Osteoblast (primary cell): Measurements from ENCODE around the gene AMER3. TPM values are rescaled to one million over a fixed set of nuclear protein-coding genes. Genes with fewer than 3 reads are reported as not detected.

Source experiments
- DNase-seq: peaks from one replicate; pipeline ENCODE4 v3.0.0; 2011; ENCODE audit warnings: low spot score, mixed read lengths; ENCODE audit not compliant: insufficient read length; ENCODE audit errors: missing footprints
- H2AFZ ChIP-seq: 2 replicates; pipeline ENCODE4 v1.6.0; 2011; ENCODE audit warnings: mild to moderate bottlenecking, low read length
- H3K27ac ChIP-seq: 2 replicates; pipeline ENCODE4 v1.5.1; 2011; ENCODE audit warnings: mild to moderate bottlenecking, low read depth, low read length, moderate library complexity
- H3K27me3 ChIP-seq: 2 replicates; pipeline ENCODE4 v1.6.0; 2012; ENCODE audit warnings: mild to moderate bottlenecking, control low read depth, inconsistent platforms, low read length, moderate library complexity; ENCODE audit not compliant: insufficient read depth
- H3K36me3 ChIP-seq: 2 replicates; pipeline ENCODE4 v1.5.1; 2011; ENCODE audit warnings: mild to moderate bottlenecking, low read length, control low read depth, moderate library complexity; ENCODE audit not compliant: insufficient read depth
- H3K4me1 ChIP-seq: 2 replicates; pipeline ENCODE4 v1.5.1; 2011; ENCODE audit warnings: mild to moderate bottlenecking, low read length, control low read depth, moderate library complexity; ENCODE audit not compliant: insufficient read depth
- H3K4me2 ChIP-seq: 2 replicates; pipeline ENCODE4 v1.6.0; 2011; ENCODE audit warnings: mild to moderate bottlenecking, low read length; ENCODE audit not compliant: insufficient read depth
- H3K4me3 ChIP-seq: fragments of 200-600 bp; sonication (generic); 3 replicates; pipeline ENCODE4 v1.5.1; 2012; ENCODE audit warnings: mild to moderate bottlenecking, low read length, inconsistent platforms; ENCODE audit not compliant: insufficient read depth
- H3K79me2 ChIP-seq: 2 replicates; pipeline ENCODE4 v1.6.0; 2012; ENCODE audit warnings: mild to moderate bottlenecking, low read length, control low read depth, inconsistent platforms; ENCODE audit not compliant: insufficient read depth
- H3K9me3 ChIP-seq: 2 replicates; pipeline ENCODE4 v1.5.1; 2011; ENCODE audit warnings: low read depth, low read length, control low read depth
- H4K20me1 ChIP-seq: 2 replicates; pipeline ENCODE4 v1.6.0; 2012; ENCODE audit warnings: mild to moderate bottlenecking, low read length, control low read depth; ENCODE audit not compliant: insufficient read depth
- total RNA-seq: library from RNA; depleted of rRNA; stranded (reverse); fragments of >200 nt; gene quantifications from 2 replicates; pipeline ENCODE4 v1.2.3, GENCODE V29; 2012
- TF ChIP-seq, protein P1 (sequence below): IDR thresholded peaks from 2 replicates; pipeline ENCODE4 v1.5.1; 2011; ENCODE audit warnings: mild to moderate bottlenecking, low read depth, low read length, moderate library complexity; ENCODE audit errors: extremely low read depth

AMER3 gene
- total RNA-seq, 1 donor, result not detected

DNA sequence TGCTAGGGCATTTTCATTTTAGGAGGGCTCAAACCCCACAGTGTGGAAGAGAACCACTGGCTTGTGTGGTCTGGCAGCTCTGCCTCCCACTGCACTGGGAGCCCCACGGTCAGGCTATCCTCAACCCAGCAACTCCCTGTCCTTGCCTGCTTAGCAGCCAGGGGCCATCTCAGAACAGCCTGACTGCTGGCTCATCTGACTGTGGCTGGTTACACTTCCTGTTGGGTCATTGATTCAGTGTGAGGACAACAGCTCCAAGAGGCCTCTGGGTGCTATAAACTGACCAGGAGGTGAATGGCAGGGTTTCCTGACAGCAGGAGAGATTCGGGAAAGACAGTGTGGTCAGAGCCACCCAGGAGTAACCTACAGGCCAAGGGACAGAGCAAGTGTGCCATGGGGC, 40.1 kb downstream of the AMER3 start:
- H2AFZ ChIP-seq, result no peak overlapping the region
- H3K9me3 ChIP-seq, result no peaks in the 10 kb centered on the region
- TF ChIP-seq, protein P1, sequence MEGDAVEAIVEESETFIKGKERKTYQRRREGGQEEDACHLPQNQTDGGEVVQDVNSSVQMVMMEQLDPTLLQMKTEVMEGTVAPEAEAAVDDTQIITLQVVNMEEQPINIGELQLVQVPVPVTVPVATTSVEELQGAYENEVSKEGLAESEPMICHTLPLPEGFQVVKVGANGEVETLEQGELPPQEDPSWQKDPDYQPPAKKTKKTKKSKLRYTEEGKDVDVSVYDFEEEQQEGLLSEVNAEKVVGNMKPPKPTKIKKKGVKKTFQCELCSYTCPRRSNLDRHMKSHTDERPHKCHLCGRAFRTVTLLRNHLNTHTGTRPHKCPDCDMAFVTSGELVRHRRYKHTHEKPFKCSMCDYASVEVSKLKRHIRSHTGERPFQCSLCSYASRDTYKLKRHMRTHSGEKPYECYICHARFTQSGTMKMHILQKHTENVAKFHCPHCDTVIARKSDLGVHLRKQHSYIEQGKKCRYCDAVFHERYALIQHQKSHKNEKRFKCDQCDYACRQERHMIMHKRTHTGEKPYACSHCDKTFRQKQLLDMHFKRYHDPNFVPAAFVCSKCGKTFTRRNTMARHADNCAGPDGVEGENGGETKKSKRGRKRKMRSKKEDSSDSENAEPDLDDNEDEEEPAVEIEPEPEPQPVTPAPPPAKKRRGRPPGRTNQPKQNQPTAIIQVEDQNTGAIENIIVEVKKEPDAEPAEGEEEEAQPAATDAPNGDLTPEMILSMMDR, result no peak
- no peaks in the 10 kb centered on the region for H3K36me3 ChIP-seq
- DNase-seq, result no peak
- no peaks in the 10 kb centered on the region for H4K20me1 ChIP-seq
- no peak overlapping the region for H3K27ac ChIP-seq
- no peak overlapping the region for H3K4me3 ChIP-seq
- H3K4me2 ChIP-seq, result no peak overlapping the region
- H3K27me3 ChIP-seq, result no peaks in the 10 kb centered on the region
- no peaks in the 10 kb centered on the region for H3K4me1 ChIP-seq
- H3K79me2 ChIP-seq, result no peaks in the 10 kb centered on the region

DNA sequence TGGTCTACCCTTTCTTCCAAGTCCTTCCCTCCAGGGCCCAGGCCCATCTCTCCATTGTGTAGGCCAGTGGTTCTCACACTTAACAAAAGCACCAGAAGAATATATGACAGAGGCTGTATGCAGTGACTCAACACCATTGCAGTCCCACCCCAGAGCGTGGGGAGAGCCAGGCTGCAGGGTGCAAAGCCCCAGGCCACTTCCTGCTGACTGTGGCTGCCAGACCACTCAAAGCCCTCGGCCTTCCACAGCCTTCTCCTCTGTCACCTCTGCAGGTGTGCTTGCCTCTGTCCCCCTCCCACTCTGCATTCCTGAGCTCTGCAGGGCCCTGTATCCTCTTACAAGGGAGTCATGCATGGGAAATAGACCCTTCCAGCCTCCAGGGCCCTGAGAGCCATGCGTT, 41.0 kb downstream of the AMER3 start:
- Histone ChIP-seq H3K4me1 (no peaks in the 10 kb centered on the region), H3K4me2 (no peak overlapping the region), H3K27me3 (no peaks in the 10 kb centered on the region), H4K20me1 (no peaks in the 10 kb centered on the region), H3K27ac (no peak overlapping the region), H3K4me3 (no peak overlapping the region), H3K36me3 (no peaks in the 10 kb centered on the region), H3K9me3 (no peaks in the 10 kb centered on the region), H3K79me2 (no peaks in the 10 kb centered on the region), H2AFZ (no peak overlapping the region)
- DNase-seq, result no peak
- TF ChIP-seq, protein P1, result no peak

DNA sequence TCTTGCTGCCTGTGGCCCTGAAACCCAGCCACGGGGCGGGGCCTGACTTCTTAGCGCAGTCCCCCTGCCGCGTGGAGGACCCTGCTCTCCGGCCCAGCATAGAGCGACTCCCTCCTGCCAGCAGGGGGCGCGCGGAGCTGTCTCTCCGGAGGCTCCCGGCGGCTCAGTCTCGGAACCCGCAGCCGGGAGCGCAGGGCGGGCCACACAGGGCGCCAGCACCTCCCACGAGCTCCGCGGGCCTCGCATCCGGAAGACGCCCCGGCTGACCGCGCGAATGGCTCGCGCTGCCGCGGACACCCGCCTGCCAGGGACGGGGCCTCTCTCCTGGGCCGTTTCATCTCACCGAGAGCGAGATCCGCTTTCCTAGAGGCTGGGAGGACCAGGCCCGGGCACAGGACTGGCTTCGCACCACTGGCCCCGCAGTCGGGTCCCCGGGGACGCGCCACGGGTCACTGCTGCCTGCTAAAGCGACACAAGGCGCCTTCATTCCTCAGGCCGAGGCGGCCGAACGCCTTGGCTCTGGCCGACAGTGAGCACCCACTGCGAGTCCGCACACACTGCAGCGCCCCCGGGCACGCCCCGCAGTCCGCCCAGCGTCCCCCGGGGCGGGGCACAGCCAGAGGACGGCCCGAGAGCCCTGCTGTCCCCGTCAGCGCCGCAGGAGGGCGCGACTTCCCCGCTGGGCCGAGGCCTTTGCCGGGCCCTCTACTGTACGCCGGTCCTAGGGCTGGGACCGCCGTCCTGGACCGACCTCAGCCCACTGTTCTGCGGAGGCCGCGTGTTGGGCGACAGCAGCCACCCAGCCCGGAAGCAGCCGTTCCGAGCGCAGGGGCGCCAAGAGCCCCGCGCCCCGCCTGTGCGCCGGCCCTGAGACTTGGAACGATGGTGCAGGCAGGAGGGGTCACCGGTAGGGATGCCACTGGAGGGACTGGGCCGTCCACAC, 42.4 kb downstream of the AMER3 start:
- Histone ChIP-seq H3K4me1 (no peaks in the 10 kb centered on the region), H3K27me3 (no peaks in the 10 kb centered on the region), H4K20me1 (no peaks in the 10 kb centered on the region), H3K27ac (no peak overlapping the region), H3K4me3 (peak overlapping the region; percentile 85), H3K4me2 (peak overlapping the region; percentile 94), H2AFZ (peak overlapping the region; percentile 97), H3K36me3 (no peaks in the 10 kb centered on the region), H3K9me3 (no peaks in the 10 kb centered on the region), H3K79me2 (no peaks in the 10 kb centered on the region)
- peak; percentile 99 for DNase-seq
- TF ChIP-seq, protein P1, result peak; percentile 70

DNA sequence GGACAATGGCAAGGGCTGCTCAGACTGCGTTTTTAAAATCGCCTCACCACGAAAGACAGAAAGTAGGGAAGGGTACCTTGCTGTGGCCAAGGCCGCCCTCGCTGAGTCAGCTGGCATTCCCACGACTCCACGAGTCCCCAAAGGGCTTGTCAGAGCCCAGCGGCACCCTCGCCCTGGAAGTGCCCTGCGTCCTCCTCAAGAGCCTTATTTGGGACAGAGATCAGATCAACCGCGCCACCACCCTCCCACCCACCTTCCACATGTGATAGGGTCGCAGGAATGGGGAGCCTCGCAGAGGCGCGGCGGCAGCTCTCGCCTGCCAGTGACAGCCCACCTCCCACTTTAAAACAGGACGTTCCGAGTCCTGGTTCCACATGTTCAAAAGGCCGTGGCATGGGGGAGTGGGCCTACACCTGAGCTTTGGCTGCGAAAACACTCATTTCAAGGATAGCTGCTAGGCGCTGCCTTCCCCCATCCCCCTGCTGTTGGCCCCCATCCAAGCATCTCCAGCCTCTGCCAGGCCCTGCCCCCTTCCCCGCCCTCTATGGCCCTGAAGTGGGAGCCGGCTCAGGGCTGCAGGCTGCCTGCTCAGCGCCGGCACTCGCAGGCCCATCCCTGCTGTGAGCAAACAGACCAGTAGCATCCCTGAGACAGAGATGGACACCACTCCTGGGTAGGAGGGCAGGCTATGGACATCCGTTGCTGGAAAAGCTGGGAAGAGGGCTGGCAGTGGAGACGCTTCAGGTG, 43.3 kb downstream of the AMER3 start:
- Histone ChIP-seq H3K4me3 (peak overlapping the region; percentile 85), H2AFZ (peak overlapping the region; percentile 97), H3K4me2 (peak overlapping the region; percentile 94), H3K27ac (no peak overlapping the region), H4K20me1 (no peaks in the 10 kb centered on the region), H3K9me3 (no peaks in the 10 kb centered on the region), H3K79me2 (no peaks in the 10 kb centered on the region), H3K4me1 (no peaks in the 10 kb centered on the region), H3K36me3 (no peaks in the 10 kb centered on the region), H3K27me3 (no peaks in the 10 kb centered on the region)
- TF ChIP-seq, protein P1, result no peak
- DNase-seq, result no peak
